Renal cortex interstitium (tissue), 11 donors: ENCODE data around the gene NPW. TPM values are rescaled to one million over a fixed set of nuclear protein-coding genes. Genes with fewer than 3 reads are reported as not detected.
"Not testable (repeated sequence)": the region's sequence is repeated elsewhere in the genome, so short reads cannot be mapped to it uniquely, and the experiment has no call there.

Experiments
- DNase-seq, 11 donors: peaks; one replicate each; pipeline ENCODE4 v3.0.0-alpha.2; 2013; ENCODE audit warnings: low read depth in 9 of 11, low spot score in 4 of 11; ENCODE audit errors: extremely low read depth in 1 of 11
- polyA plus RNA-seq, 3 donors: library from polyadenylated mRNA; unstranded; fragments of 120-200 nt; gene quantifications; one replicate each; pipeline ENCODE4 v1.2.1, GENCODE V29; 2013; ENCODE audit not compliant: insufficient read length in 3 of 3

NPW gene
- polyA plus RNA-seq, 3 donors: 3.8 to 12.4 (median 8.2) TPM

DNA sequence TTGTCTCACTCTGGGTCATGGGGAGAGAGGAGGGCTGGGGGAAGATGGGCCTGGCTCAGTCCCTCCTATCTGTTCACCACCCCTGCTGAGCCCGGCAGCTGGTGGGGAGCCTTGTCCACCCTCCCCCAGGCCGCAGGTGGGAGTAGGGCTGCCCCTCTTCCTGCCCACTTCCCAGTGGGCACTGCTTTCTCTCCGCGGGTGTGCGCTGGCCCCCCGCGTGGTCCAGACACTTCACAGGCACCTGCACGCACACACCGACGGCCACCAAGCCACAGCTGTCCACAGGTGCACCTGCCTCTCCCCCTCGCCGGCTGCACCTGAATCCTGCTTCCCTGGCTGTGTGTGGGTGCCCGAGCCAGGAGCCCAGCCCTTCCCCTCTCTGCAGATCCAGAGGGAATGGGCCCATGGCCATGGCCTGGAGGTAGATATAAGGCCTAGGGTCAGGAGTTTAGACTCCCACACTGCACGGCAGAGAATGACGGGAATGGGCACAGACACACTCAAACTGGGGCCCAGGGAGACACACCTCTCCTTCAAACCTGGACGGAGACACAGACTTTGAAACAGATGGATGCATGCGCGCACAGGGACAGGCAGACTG, 9.1 kb downstream of the NPW start:
- no peak for DNase-seq

DNA sequence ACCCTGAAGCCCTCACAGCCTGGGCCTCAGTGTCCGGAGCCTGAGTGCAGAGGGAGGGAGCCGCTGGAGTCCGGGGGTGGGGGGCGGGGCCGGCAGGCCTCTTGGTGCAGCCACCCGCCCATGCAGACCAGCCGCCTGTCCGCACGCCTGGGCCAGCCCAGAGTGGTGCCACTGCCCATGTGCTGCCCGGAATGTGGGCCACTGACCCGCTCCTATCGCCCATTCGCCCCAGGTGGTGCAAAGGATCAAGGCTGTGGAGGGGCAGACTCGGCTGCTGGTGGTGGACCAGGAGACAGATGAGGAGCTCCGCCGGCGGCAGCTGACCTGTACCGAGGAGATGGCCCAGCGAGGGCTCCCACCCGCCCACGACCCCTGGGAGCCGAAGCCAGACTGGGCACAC, 9.8 kb downstream of the NPW start:
- DNase-seq: no peak

DNA sequence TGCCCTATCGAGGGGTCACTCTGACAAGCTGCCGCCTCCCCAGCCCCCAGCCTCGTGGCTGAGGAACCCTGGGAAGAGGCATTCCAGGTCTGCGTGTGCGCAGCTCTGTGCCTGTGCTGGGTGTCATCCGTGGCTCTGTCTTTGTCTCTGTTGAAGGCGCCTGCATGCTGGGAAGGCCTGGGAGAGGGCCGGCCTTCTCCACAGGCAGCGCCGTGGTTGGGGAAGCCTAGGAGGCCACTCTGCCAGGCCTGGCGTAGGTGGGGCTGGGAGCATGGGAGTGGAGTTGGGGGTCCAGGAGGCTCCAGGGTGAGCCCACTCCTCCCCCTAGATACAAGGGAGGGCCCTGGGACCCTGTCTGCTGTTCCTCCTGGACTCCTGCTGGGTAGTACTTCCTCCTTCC, 10.5 kb downstream of the NPW start:
- no peak for DNase-seq

DNA sequence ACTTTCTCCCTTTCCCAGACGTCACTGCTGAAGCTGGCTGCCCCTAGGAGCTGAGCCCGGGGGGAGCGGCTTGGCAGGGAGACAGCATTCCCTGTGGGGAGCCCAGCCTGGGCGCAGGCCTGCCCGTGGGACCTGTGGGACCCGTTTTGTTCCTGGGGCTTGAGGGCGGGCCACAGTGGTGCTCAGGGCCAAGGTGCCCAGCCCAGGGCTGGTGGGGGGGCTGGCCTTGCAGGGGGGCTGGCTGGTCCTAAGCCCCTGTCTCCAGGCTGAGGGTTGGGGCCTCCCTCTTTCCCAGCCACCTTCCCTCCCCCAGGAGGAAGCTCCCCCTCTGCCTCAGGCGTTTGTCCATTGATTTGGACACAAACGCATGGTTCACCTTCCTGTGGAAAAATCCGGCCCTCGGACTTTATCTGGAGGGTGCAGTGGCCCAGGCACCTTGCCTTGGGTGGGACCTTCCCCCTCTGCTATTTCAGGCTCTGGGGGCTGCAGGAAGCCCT, 11.5 kb downstream of the NPW start:
- DNase-seq: no peak

DNA sequence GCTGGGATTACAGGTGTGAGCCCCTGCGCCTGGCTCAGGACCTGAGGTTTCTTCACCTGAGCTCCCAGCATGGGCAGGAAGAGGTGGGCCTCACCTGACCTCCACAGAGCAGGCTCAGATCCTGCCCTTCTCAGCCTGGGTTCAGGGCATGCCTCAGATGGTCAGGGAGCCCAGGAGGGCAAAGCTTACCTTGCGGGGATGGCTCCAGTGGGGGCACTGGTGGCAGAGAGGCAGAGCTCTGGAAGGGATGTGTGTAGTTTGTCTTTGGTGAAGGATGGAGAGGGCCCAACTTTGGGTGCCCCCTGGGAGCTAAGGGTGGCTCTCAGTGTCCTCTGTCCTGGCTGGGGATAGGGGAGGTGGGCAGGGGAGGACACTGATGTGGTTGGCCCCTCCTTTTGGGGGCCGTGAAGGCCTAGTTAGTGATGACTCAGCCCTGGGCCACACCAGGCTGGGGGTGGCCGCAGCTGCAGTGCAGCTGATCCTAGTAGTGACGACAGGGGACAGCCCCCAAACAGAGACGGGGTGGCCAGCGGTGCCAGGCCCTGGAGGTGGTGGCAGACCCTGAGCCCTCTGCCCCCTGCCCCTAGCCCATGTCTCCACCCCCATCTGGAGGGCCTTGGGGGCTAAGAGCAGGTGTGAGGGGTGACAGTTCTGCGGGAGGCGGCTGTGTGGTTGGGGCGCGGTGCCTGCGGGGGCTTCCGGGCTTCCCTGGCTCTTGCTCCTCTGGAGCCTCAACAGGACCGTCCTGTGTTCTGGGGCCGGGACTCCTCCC, 12.9 kb downstream of the NPW start:
- no peak for DNase-seq

DNA sequence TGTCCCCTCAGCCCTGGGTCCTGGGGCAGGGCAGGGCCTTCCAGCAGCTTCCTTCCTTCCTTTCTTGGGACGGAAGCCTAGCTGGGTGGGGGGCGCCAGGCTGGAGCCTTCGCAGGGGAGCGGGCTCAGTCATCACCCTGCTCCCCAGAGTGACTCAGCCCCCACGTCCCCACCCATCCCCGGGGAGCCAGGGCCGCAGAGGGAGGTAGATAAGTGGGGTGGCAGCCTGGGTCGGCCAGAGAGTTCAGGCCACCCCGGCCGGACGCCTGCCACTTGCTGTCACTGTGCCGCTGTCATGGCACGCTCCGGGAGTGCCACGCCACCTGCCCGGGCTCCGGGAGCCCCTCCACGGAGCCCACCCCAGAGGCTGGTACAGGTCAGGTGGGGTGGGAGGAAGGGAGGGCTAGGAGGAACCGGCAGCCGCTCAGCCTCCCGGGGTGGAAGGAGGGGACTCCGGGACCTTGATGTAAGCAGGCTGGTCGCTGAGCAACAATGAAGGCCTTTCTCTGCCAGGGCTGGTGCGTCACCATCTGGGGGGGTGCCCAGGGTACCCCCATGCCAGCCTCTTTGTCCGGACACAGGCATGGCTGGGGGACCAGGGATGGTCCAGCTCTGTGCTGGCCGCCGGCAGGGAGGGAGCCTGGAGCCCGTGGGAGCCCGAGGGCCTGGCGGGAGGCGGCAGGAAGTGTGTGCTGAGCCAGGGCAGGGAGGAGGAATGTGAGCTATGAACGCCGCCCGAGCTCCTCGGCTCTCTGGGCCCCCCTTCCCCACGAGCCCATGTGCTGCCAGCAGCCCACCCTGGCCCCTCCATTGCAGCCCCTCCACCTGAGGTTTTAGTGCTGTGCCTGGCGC, 13.7 kb downstream of the NPW start:
- no peak for DNase-seq

DNA sequence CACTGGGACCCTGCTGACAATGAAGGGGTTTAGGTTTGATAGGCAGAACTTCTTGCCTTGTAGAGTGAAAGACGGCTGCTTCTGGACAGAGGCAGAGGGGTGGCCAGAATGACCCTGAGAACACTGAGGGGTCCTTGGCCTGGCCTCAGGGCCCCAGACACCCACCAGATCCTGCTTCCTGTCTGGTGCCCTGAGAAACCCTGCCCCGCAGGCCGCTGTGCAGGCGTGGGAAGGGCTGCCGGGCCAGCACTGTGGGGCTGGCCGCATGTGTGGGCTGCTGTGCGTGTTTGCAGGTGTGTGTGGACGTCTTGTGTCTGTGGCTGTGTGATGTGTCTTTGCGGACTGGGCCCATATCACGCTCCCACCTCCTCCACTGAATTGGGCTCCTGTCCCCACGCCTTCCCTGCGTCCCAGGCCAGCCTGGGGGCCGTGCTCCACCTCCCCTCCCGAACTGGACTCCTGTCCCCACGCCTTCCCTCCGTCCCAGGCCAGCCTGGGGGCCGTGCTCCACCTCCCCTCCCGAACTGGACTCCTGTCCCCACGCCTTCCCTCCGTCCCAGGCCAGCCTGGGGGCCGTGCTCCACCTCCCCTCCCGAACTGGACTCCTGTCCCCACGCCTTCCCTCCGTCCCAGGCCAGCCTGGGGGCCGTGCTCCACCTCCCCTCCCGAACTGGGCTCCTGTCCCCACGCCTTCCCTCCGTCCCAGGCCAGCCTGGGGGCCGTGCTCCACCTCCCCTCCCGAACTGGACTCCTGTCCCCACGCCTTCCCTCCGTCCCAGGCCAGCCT, 14.5 kb downstream of the NPW start:
- DNase-seq: not testable (repeated sequence)

DNA sequence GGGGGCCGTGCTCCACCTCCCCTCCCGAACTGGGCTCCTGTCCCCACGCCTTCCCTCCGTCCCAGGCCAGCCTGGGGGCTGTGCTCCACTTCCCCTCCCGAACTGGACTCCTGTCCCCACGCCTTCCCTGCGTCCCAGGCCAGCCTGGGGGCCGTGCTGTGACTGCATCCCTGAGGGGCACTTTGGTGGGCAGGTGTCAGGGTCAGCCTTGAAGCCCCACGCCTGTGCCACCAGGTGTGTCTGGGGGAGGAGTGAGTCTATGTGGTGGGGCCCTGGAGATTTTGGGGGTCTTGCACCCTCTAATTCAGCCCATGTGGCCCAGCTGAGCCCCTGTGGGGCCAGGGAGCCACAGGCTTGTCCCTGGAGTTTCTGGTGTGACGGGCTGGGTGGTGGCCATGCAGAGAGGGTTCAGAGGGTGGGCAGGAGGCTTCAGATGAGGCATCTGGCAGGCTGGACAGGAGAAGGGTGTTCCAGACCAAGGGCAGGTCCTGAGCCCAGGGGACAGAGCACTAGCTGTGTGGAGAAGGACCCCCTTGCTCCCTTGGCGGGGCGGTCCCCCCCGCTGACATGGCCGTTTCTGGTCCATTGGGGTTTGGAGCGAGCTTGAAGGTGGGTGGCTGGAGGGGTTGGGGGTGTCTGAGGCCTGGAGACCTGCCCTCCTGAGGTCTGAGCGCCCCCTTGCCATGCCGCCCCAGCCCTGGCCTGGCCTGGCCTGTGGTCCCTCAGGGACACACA, 15.3 kb downstream of the NPW start:
- DNase-seq: no peak

DNA sequence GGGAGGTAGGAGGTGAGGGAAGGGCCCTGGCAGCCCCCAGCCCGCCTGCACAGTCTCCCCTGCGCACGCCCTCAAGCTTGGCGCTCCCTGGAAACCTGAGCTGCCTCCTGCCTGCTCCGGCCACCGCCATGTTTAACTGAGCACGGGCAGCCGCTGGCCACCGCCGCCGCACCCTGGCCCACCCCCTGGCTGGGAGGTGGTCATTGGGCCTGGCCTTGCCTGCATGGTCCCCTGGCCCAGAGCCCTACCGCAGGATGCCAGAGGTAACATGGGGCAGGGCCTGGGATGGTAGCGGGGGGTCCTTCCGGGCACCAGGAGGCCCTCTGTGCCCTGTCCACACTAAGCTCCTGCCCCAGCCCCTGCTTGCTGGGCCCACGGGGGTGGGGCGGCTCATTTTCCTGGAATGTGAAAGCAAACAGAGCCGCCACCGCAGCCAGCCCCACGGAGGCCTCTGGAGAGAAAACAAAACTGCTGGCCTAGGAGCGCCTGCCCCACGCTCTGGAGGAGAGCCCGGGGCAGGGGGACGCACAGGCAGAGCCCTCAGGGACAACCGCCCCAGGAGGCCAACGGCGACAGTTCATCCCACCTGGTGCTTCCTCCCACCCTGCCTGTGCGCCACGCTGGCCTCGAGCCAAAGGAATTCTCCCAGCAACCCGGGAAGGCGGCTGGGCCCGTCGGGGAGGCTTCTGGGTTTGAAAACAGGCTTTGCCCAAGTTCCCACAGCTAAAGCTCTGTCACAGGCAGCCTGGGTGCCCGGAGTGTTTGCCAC, 16.0 kb downstream of the NPW start:
- peak in 1 of 11 donors; percentile 71 for DNase-seq

DNA sequence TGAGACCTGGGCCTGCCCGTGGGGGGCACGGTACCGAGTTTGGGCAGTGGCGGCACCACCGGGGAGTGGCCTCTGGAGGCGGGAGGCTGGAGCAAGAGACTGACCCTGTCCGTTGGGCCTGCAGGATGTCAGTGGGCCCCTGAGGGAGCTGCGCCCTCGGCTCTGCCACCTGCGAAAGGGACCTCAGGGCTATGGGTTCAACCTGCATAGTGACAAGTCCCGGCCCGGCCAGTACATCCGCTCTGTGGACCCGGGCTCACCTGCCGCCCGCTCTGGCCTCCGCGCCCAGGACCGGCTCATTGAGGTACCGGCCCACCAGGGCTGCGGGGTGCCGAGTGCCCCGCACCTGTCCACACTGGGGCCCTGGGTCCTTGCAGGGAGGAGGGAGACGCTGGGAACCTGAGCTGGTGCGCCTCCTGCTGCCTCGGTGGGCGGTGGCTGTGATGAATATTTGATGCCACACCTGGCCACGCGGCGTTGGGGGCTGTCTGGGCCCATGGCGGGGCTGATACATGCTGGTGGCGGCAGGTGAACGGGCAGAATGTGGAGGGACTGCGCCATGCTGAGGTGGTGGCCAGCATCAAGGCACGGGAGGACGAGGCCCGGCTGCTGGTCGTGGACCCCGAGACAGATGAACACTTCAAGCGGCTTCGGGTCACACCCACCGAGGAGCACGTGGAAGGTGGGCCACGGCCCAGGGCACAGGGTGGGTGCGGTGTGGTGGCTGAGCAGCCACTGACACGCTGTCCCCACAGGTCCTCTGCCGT, 16.8 kb downstream of the NPW start:
- DNase-seq: no peak

DNA sequence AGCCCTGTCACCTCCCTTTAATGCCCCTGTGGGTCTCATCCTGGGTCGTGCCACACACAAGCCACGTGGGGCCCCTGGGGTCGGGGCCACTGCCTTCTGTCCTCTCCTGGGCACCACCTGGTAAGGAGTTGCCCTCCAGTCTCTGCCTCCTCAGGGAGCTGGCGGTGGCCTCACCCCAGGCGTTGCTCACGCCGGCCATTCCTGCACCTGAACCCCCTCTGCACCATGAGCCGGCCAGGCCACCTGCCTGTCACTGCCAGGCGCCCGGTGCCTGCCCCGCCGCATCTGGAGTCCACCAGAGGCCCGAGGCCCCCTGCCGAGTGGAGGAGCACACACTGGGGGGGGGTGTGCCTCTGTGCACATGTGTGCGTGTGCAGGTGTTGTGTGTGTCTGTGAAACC, 17.5 kb downstream of the NPW start:
- no peak for DNase-seq

DNA sequence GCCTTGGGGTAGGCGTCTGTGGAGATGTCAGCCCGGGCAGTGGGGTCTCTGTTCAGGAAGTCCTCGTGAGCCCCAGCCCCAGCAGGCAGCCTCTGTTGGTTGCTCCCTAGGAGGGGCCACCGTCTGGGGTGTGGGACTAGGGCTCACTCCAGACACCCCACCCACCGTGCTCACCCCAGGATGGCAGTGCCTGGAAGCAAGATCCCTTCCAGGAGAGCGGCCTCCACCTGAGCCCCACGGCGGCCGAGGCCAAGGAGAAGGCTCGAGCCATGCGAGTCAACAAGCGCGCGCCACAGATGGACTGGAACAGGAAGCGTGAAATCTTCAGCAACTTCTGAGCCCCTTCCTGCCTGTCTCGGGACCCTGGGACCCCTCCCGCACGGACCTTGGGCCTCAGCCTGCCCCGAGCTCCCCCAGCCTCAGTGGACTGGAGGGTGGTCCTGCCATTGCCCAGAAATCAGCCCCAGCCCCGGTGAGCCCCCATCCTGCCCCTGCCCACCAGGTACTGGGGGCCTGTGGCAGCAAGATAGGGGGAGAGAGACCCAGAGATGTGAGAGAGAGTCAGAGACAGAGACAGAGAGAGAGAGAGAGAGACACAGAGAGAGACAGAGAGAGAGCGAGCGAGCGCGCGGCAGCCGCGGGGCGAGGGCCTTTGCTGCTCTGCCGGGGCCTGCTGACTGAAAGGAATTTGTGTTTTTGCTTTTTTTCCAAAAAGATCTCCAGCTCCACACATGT, 18.2 kb downstream of the NPW start:
- no peak for DNase-seq

DNA sequence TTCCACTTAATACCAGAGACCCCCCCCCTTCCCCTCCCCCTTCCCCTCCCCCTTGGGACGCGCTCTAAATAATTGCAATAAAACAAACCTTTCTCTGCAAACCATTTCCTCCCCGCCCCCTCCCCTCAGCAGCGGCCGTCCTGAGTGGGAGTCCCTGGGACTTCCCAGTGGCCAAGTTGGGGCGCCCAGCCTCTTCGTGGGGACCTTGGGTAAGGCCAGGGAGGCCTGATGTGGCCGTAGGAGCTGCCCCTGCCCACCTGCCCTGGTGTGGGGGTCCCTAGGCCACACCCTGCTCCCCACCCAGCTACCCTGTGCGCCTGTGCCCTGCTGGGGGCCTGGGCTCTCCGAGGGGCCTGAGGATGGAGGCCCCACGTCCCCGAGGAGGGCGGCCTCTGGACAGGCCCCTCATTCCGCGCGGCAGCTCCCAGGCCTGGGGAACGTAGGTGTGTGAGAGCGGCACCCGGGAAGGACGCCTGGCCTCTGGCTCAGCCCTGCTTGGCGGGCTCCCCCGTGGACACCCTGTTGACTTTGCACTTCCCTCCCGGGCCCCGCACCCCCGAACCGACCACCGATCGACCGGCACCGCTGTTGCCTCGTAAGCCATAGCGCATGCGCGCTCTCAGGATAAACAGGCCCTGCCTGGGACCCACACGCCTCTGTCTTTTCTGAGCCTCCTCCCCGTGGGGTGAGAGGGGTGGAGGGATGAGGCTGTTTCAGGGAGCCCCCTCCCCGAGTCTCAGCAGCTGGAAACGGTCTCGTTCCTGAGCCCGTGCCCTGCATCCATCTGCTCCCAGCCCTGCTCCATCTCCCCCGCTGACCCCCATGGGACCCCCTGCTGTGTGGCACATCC, 19.0 kb downstream of the NPW start:
- DNase-seq: peak in 2 of 11 donors; percentile 76 to 78

DNA sequence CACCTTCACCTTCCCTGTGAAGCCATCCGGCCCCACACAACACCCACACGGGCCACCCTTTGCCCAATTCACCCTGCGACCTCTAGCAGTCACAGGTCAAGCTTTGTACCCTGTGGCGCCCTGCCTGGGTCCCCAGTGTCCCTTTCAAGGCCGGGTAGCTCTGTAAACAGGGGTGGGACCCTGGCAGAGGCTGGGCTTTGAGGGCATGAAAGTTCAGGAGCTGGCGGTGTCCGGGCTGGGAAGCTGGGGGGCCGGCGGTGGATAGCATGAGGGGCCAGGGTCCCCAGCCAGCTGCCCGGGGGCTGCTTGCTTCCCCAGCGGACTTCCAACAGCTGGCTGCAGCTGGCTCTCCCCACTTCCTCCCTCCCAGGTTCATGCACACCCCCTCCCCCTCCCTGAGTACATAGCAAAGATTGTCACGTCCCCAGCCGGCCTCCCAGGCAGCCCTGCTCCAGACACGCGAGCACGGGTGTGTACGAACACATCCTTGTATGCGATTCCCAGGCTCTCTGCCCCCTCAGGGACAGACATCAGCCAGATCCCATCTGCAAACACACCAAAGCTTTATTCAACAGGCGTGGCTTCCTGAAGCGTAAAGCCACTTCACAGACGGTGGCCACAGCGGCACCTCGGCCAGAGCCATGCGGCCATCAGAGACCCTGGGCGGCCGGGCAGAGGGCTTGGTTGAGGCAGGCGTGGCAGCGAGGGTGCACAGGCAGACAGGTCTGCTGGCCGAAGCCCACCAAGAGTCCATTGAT, 19.9 kb downstream of the NPW start:
- peak in 6 of 11 donors; percentile 83 to 94 (median 90) for DNase-seq
